Smooth muscle cell (in vitro differentiated cells): Measurements from ENCODE around the gene GUCY1A2. TPM values are rescaled to one million over a fixed set of nuclear protein-coding genes. Genes with fewer than 3 reads are reported as not detected.

Experiments used
- DNase-seq: peaks from one replicate; lab custom pipeline; 2025; ENCODE audit not compliant: unreplicated experiment; lab: John Stamatoyannopoulos, UW
- H2AFZ ChIP-seq: fragments of 200-600 bp; sonication (generic); 2 replicates; pipeline ENCODE4 v1.6.0; 2016; ENCODE audit warnings: antibody characterized with exemption, low read depth, mild to moderate bottlenecking
- H3F3A ChIP-seq: fragments of 200-600 bp; sonication (generic); 2 replicates; pipeline ENCODE4 v1.6.0; 2017; ENCODE audit warnings: antibody characterized with exemption, low read depth
- H3K27ac ChIP-seq: fragments of 200-600 bp; sonication (generic); 2 replicates; pipeline ENCODE4 v1.5.1; 2016; ENCODE audit warnings: low read depth, mild to moderate bottlenecking
- H3K27me3 ChIP-seq: fragments of 200-600 bp; sonication (generic); 2 replicates; pipeline ENCODE4 v1.6.1; 2016; ENCODE audit warnings: low read depth, mild to moderate bottlenecking
- H3K36me3 ChIP-seq: fragments of 200-600 bp; sonication (generic); 2 replicates; pipeline ENCODE4 v1.5.1; 2016; ENCODE audit warnings: low read depth
- H3K4me1 ChIP-seq: fragments of 200-600 bp; sonication (generic); 2 replicates; pipeline ENCODE4 v1.5.1; 2016; ENCODE audit warnings: low read depth
- H3K4me2 ChIP-seq: fragments of 200-600 bp; sonication (generic); 2 replicates; pipeline ENCODE4 v1.6.0; 2016; ENCODE audit warnings: mild to moderate bottlenecking
- H3K4me3 ChIP-seq: fragments of 200-600 bp; sonication (generic); 2 replicates; pipeline ENCODE4 v1.5.1; 2016; ENCODE audit warnings: mild to moderate bottlenecking
- H3K79me2 ChIP-seq: fragments of 200-600 bp; sonication (generic); 2 replicates; pipeline ENCODE4 v1.6.0; 2016; ENCODE audit warnings: low read depth, mild to moderate bottlenecking
- H3K9ac ChIP-seq: fragments of 200-600 bp; sonication (generic); 2 replicates; pipeline ENCODE4 v1.6.0; 2016; ENCODE audit warnings: low read depth
- H3K9me3 ChIP-seq: fragments of 200-600 bp; sonication (generic); replicated peaks from 2 replicates; pipeline ENCODE4 v1.5.1; 2016; ENCODE audit warnings: low read depth
- H4K20me1 ChIP-seq: fragments of 200-600 bp; sonication (generic); 2 replicates; pipeline ENCODE4 v1.6.0; 2016; ENCODE audit warnings: low read depth
- WGBS: methylation state at CpG from one replicate; pipeline ENCODE4 v1.1.7; 2016; ENCODE audit warnings: low lambda C conversion rate; 5-methylcytosine and 5-hydroxymethylcytosine counted together
- polyA plus RNA-seq: library from polyadenylated mRNA; unstranded; fragments of >200 nt; fragmentation: Nextera tagmentation; extraction: Ambion mirVana; gene quantifications from 2 replicates; pipeline ENCODE4 v1.2.1, GENCODE V29; 2016
- total RNA-seq: library from RNA; depleted of rRNA; stranded (reverse); fragments of >200 nt; gene quantifications from 2 replicates; pipeline ENCODE4 v1.2.3, GENCODE V29; 2014
- TF ChIP-seq, protein P1 (sequence below): fragments of 200-600 bp; sonication (generic); IDR thresholded peaks from 2 replicates; pipeline ENCODE4 v1.5.1; 2017; ENCODE audit warnings: borderline replicate concordance, mild to moderate bottlenecking, antibody characterized with exemption; ENCODE audit not compliant: insufficient read depth, poor library complexity, severe bottlenecking

Gene GUCY1A2
- total and polyA plus RNA-seq, 2 experiments from 2014 or later = 0.08 to 1.1 TPM

DNA sequence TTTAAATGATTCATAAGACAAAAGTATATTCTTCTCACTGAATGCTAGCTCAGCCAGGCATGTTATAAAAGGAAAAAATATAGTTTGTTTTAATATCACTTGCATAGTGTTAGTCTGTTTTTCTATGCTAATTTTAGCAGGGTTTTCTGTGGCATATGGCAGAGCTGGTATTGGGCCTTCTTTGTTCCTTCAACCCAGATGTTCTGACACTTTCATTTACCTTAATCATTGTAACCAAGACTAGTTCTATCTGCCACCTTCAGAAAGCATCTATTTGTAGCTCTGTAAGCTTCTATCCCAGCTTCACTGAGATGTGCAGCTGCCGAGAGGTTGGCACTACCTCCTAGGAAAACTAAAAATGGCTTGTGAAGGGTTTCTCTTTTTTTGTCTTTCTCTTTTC is 338.7 kb downstream of the GUCY1A2 start:
- H3K4me2 ChIP-seq = no peak overlapping the region
- H3K9me3 ChIP-seq = no peaks in the 10 kb centered on the region
- no peaks in the 10 kb centered on the region for H3K27me3 ChIP-seq
- no peaks in the 10 kb centered on the region for H4K20me1 ChIP-seq
- no peak overlapping the region for H2AFZ ChIP-seq
- TF ChIP-seq, protein P1, sequence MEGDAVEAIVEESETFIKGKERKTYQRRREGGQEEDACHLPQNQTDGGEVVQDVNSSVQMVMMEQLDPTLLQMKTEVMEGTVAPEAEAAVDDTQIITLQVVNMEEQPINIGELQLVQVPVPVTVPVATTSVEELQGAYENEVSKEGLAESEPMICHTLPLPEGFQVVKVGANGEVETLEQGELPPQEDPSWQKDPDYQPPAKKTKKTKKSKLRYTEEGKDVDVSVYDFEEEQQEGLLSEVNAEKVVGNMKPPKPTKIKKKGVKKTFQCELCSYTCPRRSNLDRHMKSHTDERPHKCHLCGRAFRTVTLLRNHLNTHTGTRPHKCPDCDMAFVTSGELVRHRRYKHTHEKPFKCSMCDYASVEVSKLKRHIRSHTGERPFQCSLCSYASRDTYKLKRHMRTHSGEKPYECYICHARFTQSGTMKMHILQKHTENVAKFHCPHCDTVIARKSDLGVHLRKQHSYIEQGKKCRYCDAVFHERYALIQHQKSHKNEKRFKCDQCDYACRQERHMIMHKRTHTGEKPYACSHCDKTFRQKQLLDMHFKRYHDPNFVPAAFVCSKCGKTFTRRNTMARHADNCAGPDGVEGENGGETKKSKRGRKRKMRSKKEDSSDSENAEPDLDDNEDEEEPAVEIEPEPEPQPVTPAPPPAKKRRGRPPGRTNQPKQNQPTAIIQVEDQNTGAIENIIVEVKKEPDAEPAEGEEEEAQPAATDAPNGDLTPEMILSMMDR = no peak
- H3F3A ChIP-seq = no peaks in the 10 kb centered on the region
- no peaks in the 10 kb centered on the region for H3K79me2 ChIP-seq
- no peak overlapping the region for H3K27ac ChIP-seq
- H3K4me1 ChIP-seq = no peaks in the 10 kb centered on the region
- no peak overlapping the region for H3K4me3 ChIP-seq
- no peak for DNase-seq
- H3K9ac ChIP-seq = no peak overlapping the region
- H3K36me3 ChIP-seq = no peaks in the 10 kb centered on the region
- 90% methylated on average over 1 of the region's 1 CpG for WGBS

DNA sequence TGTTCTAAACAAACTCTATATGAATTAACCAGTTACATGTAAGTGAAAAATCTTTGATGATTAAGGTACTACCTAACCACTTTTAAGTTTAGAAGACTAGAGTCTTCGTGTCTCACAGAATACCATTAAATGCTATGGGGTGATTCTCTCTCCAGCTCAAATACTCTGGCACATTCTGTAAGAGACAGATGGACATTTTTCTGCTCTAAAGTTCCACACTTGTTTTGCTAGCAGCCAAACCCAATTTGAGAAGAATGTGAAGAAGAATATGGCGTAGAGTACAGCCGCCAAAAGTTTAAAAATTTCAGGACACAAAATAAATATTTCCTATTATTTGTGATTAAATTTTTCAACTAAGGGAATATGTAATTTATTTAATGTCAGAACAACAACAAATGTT is 339.1 kb downstream of the GUCY1A2 start:
- Histone ChIP-seq H3K36me3 (no peaks in the 10 kb centered on the region), H3K27me3 (no peaks in the 10 kb centered on the region), H3K4me3 (no peak overlapping the region), H3F3A (no peaks in the 10 kb centered on the region), H2AFZ (no peak overlapping the region), H3K9me3 (no peaks in the 10 kb centered on the region), H4K20me1 (no peaks in the 10 kb centered on the region), H3K27ac (no peak overlapping the region), H3K9ac (no peak overlapping the region), H3K79me2 (no peaks in the 10 kb centered on the region), H3K4me2 (no peak overlapping the region), H3K4me1 (no peaks in the 10 kb centered on the region)
- no peak for DNase-seq
- TF ChIP-seq, protein P1 = no peak
- 97% methylated on average over 3 of the region's 3 CpGs for WGBS

DNA sequence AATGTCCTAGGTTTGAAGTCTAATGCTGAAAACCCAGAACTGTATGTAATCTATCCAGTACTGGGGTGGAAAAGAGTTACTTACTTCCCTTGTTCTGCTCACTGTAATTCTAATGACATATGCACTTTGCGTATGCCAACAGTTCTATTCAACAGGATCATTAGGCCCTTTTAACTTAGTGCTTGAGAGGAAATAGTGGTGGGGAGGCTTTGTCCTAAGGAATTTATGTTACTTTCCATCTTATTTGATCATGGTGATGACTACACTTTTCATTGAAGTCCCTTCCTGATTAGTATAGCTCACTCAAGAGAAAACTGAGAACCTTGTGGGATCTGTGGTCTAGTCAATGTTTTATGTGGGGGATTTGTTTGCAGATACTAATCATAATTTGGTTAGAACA is 348.2 kb downstream of the GUCY1A2 start:
- WGBS = 85% methylated on average over 1 of the region's 1 CpG
- no peaks in the 10 kb centered on the region for H4K20me1 ChIP-seq
- no peaks in the 10 kb centered on the region for H3K36me3 ChIP-seq
- H3K9ac ChIP-seq = no peak overlapping the region
- no peaks in the 10 kb centered on the region for H3K9me3 ChIP-seq
- H3K27me3 ChIP-seq = no peaks in the 10 kb centered on the region
- H3K79me2 ChIP-seq = no peaks in the 10 kb centered on the region
- no peak overlapping the region for H3K4me2 ChIP-seq
- no peak overlapping the region for H3K27ac ChIP-seq
- H3K4me3 ChIP-seq = no peak overlapping the region
- no peak overlapping the region for H2AFZ ChIP-seq
- TF ChIP-seq, protein P1 = no peak
- DNase-seq = no peak
- no peaks in the 10 kb centered on the region for H3K4me1 ChIP-seq
- no peaks in the 10 kb centered on the region for H3F3A ChIP-seq

DNA sequence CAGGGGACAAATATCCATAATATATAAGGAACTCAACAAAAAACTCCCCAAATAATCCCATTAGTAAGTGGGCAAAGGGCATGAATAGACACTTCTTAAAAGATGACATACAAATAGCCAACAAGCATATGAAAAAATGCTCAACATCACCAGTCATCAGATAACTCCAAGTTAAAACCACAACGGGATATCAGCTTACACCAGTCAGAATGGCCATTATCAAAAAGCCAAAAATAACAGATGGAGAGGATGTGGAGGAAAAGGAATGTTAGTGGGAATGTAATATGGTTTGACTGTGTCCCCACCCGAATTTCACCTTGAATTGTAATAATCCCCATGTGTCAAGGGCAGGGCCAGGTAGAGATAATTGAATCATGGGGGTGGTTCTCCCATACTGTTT is 350.1 kb downstream of the GUCY1A2 start:
- no peak for DNase-seq
- Histone ChIP-seq H3K27me3 (no peaks in the 10 kb centered on the region), H3K9ac (no peak overlapping the region), H3K4me2 (no peak overlapping the region), H3K4me3 (no peak overlapping the region), H3K4me1 (no peaks in the 10 kb centered on the region), H3K9me3 (no peaks in the 10 kb centered on the region), H3F3A (no peaks in the 10 kb centered on the region), H2AFZ (no peak overlapping the region), H4K20me1 (no peaks in the 10 kb centered on the region), H3K27ac (no peak overlapping the region), H3K36me3 (no peaks in the 10 kb centered on the region), H3K79me2 (no peaks in the 10 kb centered on the region)
- TF ChIP-seq, protein P1 = no peak
- 67% methylated on average over 2 of the region's 2 CpGs for WGBS
